Right lobe of liver (tissue), 4 donors: ENCODE data around the gene ARRB1.

Experiments
- POLR2A ChIP-seq: fragments of 450-650 bp; IDR thresholded peaks from one replicate; pipeline ENCODE4 v1.6.1; 2017; ENCODE audit warnings: antibody characterized with exemption, mild to moderate bottlenecking
- TF ChIP-seq, protein P1 (sequence below), 4 donors: fragments of 200-600 bp in 3 of 4; fragments of 450-650 bp in 1 of 4; IDR thresholded peaks; one replicate each; pipeline versions ENCODE4 v1.5.1 to v1.8.0; 2016 to 2022; ENCODE audit warnings: antibody characterized with exemption in 4 of 4, mild to moderate bottlenecking in 2 of 4
- donor health status: DM: no; HTN: no; CAD: no.
- donor health status: DM: no; HTN: no; CAD: no.
- donor health status: DM: no; HTN: yes; CAD: no.

DNA sequence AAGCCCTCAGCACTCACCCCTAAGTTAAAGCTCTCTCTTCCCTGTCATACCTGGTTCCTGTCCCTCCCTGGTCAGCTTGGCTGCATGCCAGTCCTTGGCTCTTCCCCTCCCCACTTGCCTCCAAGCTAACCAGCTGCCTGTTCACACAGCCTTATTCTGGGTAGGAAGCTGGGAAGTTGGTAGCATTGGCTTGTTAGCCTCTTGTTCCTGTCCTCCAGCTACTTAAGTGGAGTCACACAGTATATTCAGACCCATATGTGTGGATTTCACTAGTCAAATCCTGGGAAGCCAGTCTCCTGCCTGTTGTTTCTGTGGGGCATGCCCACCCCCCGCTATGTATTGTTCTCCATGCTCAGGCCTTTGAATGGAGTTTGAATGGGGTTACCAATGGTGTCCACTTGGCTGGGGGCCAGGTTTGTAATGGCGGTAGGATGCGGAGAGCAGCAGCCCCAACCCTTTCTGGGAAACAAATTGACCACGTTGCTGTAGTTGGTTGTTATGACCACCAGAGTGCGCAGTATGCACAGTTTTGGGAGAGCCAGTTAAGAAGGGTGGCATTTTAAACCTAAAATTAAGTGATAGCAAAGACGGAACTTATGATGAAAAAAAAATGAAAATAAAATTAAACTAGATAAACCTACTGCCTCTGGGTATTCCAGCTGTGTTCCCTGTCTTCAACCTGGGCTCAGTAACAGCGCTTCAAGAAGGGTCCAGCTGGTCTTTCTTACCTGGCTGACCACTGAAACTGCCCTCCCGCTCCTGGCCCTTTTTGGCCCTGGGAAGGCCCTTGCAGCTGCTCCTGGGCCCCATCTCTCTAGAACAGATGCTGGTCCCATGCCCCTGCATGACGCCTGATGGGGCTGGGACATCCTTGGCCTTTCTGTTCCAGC is 37.2 kb upstream of the ARRB1 start:
- no peak for TF ChIP-seq POLR2A
- TF ChIP-seq, protein P1, sequence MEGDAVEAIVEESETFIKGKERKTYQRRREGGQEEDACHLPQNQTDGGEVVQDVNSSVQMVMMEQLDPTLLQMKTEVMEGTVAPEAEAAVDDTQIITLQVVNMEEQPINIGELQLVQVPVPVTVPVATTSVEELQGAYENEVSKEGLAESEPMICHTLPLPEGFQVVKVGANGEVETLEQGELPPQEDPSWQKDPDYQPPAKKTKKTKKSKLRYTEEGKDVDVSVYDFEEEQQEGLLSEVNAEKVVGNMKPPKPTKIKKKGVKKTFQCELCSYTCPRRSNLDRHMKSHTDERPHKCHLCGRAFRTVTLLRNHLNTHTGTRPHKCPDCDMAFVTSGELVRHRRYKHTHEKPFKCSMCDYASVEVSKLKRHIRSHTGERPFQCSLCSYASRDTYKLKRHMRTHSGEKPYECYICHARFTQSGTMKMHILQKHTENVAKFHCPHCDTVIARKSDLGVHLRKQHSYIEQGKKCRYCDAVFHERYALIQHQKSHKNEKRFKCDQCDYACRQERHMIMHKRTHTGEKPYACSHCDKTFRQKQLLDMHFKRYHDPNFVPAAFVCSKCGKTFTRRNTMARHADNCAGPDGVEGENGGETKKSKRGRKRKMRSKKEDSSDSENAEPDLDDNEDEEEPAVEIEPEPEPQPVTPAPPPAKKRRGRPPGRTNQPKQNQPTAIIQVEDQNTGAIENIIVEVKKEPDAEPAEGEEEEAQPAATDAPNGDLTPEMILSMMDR (IDR thresholded peaks at IDR 0.05): peak; percentile 79 to 82 (median 80)
